ENCODE data around the gene ANKMY1.

The ANKMY1 gene

GRCh38 chr2:240509667-240510512 lies 47.9 kb downstream of the ANKMY1 start:
- Mint-ChIP-seq H3K4me3 (no peak overlapping the region), H3K4me1 (ENCODE audit: low read depth) (peaks cover 6% of the 10 kb centered on the region), H3K9me3 (no peaks in the 10 kb centered on the region), H3K27ac (no peak overlapping the region), H3K27me3 (ENCODE audit: low read depth) (no peaks in the 10 kb centered on the region), H3K36me3 (ENCODE audit: low read depth) (no peaks in the 10 kb centered on the region)

- Mint-ChIP-seq H3K27me3 (ENCODE audit: low read depth) (no peaks in the 10 kb centered on the region), H3K4me3 (no peak overlapping the region), H3K27ac (no peak overlapping the region), H3K36me3 (ENCODE audit: low read depth) (no peaks in the 10 kb centered on the region), H3K4me1 (ENCODE audit: low read depth) (peaks cover 1% of the 10 kb centered on the region), H3K9me3 (no peaks in the 10 kb centered on the region)
These were observed 48.8 kb downstream of the ANKMY1 start for GRCh38 chr2:240508832-240509545.

- Mint-ChIP-seq H3K27me3 (ENCODE audit: low read depth) (no peaks in the 10 kb centered on the region), H3K9me3 (no peaks in the 10 kb centered on the region), H3K27ac (no peak overlapping the region), H3K4me3 (no peak overlapping the region), H3K36me3 (ENCODE audit: low read depth) (no peaks in the 10 kb centered on the region), H3K4me1 (ENCODE audit: low read depth) (no peaks in the 10 kb centered on the region)
These were observed 50.0 kb downstream of the ANKMY1 start for GRCh38 chr2:240507778-240508251.

- H3K4me3 Mint-ChIP-seq: no peak overlapping the region
- no peaks in the 10 kb centered on the region for H3K27me3 Mint-ChIP-seq (ENCODE audit: low read depth)
- H3K27ac Mint-ChIP-seq: no peak overlapping the region
- no peaks in the 10 kb centered on the region for H3K36me3 Mint-ChIP-seq (ENCODE audit: low read depth)
- H3K4me1 Mint-ChIP-seq (ENCODE audit: low read depth): no peaks in the 10 kb centered on the region
- no peaks in the 10 kb centered on the region for H3K9me3 Mint-ChIP-seq
These were observed 50.6 kb downstream of the ANKMY1 start for GRCh38 chr2:240507060-240507777.

GRCh38 chr2:240506406-240507059 lies 51.3 kb downstream of the ANKMY1 start:
- Mint-ChIP-seq H3K27me3 (ENCODE audit: low read depth) (no peaks in the 10 kb centered on the region), H3K36me3 (ENCODE audit: low read depth) (no peaks in the 10 kb centered on the region), H3K4me3 (no peak overlapping the region), H3K27ac (no peak overlapping the region), H3K4me1 (ENCODE audit: low read depth) (no peaks in the 10 kb centered on the region), H3K9me3 (no peaks in the 10 kb centered on the region)

DNA sequence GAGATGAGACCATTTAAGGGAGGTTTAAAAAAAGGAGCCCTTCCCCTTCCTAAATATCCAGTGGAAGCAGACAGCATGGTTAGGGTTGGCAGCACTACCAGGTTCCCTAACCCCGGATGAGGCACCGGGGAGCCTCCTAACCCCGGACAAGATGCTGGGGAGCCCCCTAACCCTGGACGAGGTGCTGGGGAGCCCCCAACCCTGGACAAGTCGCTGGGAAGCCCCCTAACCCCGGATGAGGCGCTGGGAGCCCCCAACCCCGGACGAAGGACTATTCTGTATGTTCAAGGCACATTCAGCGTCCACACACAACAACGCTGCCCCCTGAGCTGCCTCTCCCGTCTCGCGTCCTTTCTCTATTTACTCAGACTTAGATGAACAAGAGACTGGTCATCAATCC lies 51.9 kb downstream of the ANKMY1 start:
- no peaks in the 10 kb centered on the region for H3K36me3 Mint-ChIP-seq (ENCODE audit: low read depth)

GRCh38 chr2:240503848-240504247 lies 53.9 kb downstream of the ANKMY1 start:
- H3K27me3 Mint-ChIP-seq (ENCODE audit: low read depth): no peaks in the 10 kb centered on the region
- no peaks in the 10 kb centered on the region for H3K36me3 Mint-ChIP-seq (ENCODE audit: low read depth)
- no peak overlapping the region for H3K4me3 Mint-ChIP-seq
- no peaks in the 10 kb centered on the region for H3K4me1 Mint-ChIP-seq (ENCODE audit: low read depth)
- no peak overlapping the region for H3K27ac Mint-ChIP-seq
- H3K9me3 Mint-ChIP-seq: no peaks in the 10 kb centered on the region

More for the DNA sequence above, 51.9 kb downstream of the ANKMY1 start:
- Mint-ChIP-seq H3K27ac (no peak overlapping the region), H3K9me3 (no peaks in the 10 kb centered on the region), H3K4me3 (no peak overlapping the region), H3K27me3 (ENCODE audit: low read depth) (no peaks in the 10 kb centered on the region), H3K4me1 (ENCODE audit: low read depth) (no peaks in the 10 kb centered on the region)

GRCh38 chr2:240503375-240503774 lies 54.4 kb downstream of the ANKMY1 start:
- Mint-ChIP-seq H3K27ac (no peak overlapping the region), H3K27me3 (ENCODE audit: low read depth) (no peaks in the 10 kb centered on the region)

GRCh38 chr2:240502430-240503121 lies 55.2 kb downstream of the ANKMY1 start:
- Mint-ChIP-seq H3K4me3 (no peak overlapping the region), H3K4me1 (ENCODE audit: low read depth) (no peaks in the 10 kb centered on the region), H3K27ac (no peak overlapping the region), H3K27me3 (ENCODE audit: low read depth) (no peaks in the 10 kb centered on the region), H3K9me3 (no peaks in the 10 kb centered on the region), H3K36me3 (ENCODE audit: low read depth) (peaks cover under 1% of the 10 kb centered on the region)

More at GRCh38 chr2:240503375-240503774, 54.4 kb downstream of the ANKMY1 start:
- Mint-ChIP-seq H3K36me3 (ENCODE audit: low read depth) (no peaks in the 10 kb centered on the region), H3K4me3 (no peak overlapping the region), H3K9me3 (no peaks in the 10 kb centered on the region), H3K4me1 (ENCODE audit: low read depth) (no peaks in the 10 kb centered on the region)

DNA sequence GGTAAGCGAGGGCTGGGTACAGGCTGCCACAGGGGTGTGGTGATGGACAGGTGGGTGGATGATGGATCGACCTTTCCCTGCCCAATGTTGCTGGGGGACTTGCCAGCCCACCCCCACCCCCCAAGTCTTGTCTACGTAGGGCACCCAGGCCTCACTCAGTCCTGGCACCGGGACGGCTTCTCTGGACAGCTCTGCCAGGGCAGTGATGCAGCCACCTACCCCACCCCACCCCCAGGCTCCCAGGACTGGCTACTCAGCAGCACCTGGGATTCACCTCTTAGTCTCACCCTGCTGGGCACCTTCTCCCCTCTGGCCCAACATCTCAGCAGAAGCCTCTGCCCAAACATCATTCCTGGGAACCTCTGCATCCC lies 55.7 kb downstream of the ANKMY1 start:
- no peaks in the 10 kb centered on the region for H3K27me3 Mint-ChIP-seq (ENCODE audit: low read depth)
- no peaks in the 10 kb centered on the region for H3K4me1 Mint-ChIP-seq (ENCODE audit: low read depth)
- H3K9me3 Mint-ChIP-seq: no peaks in the 10 kb centered on the region
- H3K4me3 Mint-ChIP-seq: no peak overlapping the region
- no peak overlapping the region for H3K27ac Mint-ChIP-seq
- peaks cover 3% of the 10 kb centered on the region for H3K36me3 Mint-ChIP-seq (ENCODE audit: low read depth)

DNA sequence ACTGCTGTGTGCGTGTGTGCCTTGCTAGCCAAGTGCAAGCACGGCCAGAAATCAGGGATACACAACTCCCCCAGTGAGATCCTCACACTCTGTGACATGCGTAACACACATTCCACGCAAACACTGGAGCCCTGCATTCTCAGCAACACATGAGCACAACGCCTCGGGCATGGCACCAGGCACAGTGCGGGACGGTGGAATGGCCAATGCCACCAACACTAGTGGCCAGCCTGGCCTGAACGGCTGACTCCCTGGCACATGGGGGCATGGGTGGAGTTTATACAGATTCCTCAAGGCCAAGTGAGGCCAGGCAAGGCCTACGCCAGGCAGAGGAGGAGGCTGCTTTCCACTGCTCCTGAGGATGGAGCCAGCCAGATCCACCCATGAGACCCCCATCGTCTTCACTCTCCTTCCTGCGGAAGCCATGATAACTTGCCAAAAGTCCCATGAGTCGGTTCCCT lies 56.2 kb downstream of the ANKMY1 start:
- no peaks in the 10 kb centered on the region for H3K27me3 Mint-ChIP-seq (ENCODE audit: low read depth)
- H3K36me3 Mint-ChIP-seq (ENCODE audit: low read depth): peaks cover 3% of the 10 kb centered on the region
- H3K4me1 Mint-ChIP-seq (ENCODE audit: low read depth): no peaks in the 10 kb centered on the region
- no peaks in the 10 kb centered on the region for H3K9me3 Mint-ChIP-seq
- H3K27ac Mint-ChIP-seq: no peak overlapping the region
- no peak overlapping the region for H3K4me3 Mint-ChIP-seq

DNA sequence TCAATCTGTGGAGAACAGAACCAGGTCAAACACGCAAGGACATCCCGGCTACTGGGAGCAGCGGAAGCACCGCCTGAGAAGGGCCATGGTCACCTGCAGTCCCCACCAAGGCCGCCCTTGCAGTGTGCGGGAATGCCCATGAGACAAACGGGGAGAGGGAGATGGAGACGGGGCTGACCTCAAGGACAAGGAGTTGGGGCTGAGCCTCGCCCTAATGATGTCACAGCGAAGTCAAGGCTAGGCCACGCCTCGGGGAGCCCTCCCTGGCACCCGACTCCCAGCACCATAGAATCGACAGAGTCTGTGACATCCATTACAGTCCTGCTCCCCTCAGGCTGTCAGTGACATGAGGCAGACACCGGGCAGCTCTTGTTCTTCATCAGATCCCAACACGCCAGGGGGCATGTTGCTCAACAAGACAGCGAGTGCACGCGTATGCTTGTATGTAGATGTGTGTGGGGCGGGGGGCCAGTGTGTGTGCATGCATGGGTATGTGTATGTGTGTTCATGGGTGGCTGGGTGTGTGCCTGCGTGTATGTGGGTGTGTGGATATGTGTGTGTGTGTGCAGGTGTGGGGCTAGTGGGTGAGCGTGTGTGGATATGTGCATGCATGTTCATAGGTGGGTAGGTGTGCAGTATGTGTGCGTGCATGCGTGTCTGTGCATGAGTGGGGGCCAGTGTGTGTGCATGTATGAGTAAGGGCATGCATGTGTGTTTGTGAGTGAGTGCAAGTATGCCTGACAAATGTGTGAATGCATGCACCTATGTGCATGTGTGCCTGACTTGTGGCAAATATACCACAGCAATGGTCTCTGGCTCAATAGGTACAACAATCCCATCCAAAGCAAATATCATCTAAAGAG lies 57.0 kb downstream of the ANKMY1 start:
- no peak overlapping the region for H3K4me3 Mint-ChIP-seq
- no peaks in the 10 kb centered on the region for H3K4me1 Mint-ChIP-seq (ENCODE audit: low read depth)
- no peak overlapping the region for H3K27ac Mint-ChIP-seq
- H3K36me3 Mint-ChIP-seq (ENCODE audit: low read depth): peaks cover 3% of the 10 kb centered on the region
- H3K27me3 Mint-ChIP-seq (ENCODE audit: low read depth): no peaks in the 10 kb centered on the region
- no peaks in the 10 kb centered on the region for H3K9me3 Mint-ChIP-seq

Data from T-helper 1 cell treated with Interleukin-12 subunit alpha and Interleukin-12 subunit beta and Interleukin-4 antibody, amounts not matched to agents 30 μg/mL and 1 μg/mL, for 36 hours (primary cell).